HG02943 (cell line): ENCODE results near the gene BCAS4.
A peak's percentile ranks its signal among the peaks of the same experiment; 100 is the strongest.
"Not testable (repeated sequence)": the region's sequence is repeated elsewhere in the genome, so short reads cannot be mapped to it uniquely, and the experiment has no call there.

Experiments
- ATAC-seq: cut with Tn5 transposase; IDR thresholded peaks from one replicate; pipeline ENCODE4 v1.9.1; 2021; ENCODE audit warnings: mild to moderate bottlenecking, low read depth, moderate library complexity; ENCODE audit not compliant: unreplicated experiment

BCAS4 gene

GRCh38 chr20:50794181-50794845 lies 548 bp upstream of the BCAS4 start:
- peak; percentile 2 for ATAC-seq

GRCh38 chr20:50797142-50797541 lies 2.3 kb downstream of the BCAS4 start:
- ATAC-seq, result no peak

GRCh38 chr20:50798650-50799049 lies 3.8 kb downstream of the BCAS4 start:
- ATAC-seq, result no peak

- no peak for ATAC-seq
Observed at GRCh38 chr20:50799176-50799889, 4.5 kb downstream of the BCAS4 start.

- no peak for ATAC-seq
Observed at GRCh38 chr20:50799890-50800550, 5.2 kb downstream of the BCAS4 start.

- ATAC-seq, result not testable (repeated sequence)
Observed at GRCh38 chr20:50800986-50801746, 6.3 kb downstream of the BCAS4 start.

GRCh38 chr20:50801747-50802125 lies 6.9 kb downstream of the BCAS4 start:
- ATAC-seq, result no peak

GRCh38 chr20:50802289-50802688 lies 7.4 kb downstream of the BCAS4 start:
- no peak for ATAC-seq

- no peak for ATAC-seq
Observed at GRCh38 chr20:50804437-50805348, 9.8 kb downstream of the BCAS4 start.

GRCh38 chr20:50805349-50805684 lies 10.5 kb downstream of the BCAS4 start:
- ATAC-seq, result no peak

GRCh38 chr20:50806126-50806768 lies 11.4 kb downstream of the BCAS4 start:
- ATAC-seq, result no peak

GRCh38 chr20:50810063-50810462 lies 15.2 kb downstream of the BCAS4 start:
- no peak for ATAC-seq

GRCh38 chr20:50810842-50811241 lies 16.0 kb downstream of the BCAS4 start:
- no peak for ATAC-seq

- ATAC-seq, result no peak
Observed at GRCh38 chr20:50813101-50813643, 18.3 kb downstream of the BCAS4 start.

GRCh38 chr20:50813801-50814200 lies 18.9 kb downstream of the BCAS4 start:
- ATAC-seq, result no peak

- no peak for ATAC-seq
Observed at GRCh38 chr20:50814438-50815161, 19.7 kb downstream of the BCAS4 start.

GRCh38 chr20:50815162-50815989 lies 20.5 kb downstream of the BCAS4 start:
- no peak for ATAC-seq

GRCh38 chr20:50817776-50818172 lies 22.9 kb downstream of the BCAS4 start:
- ATAC-seq, result no peak
